Panc1 (cell line): Measurements from ENCODE around the gene PTPRK. TPM values are rescaled to one million over a fixed set of nuclear protein-coding genes. Genes with fewer than 3 reads are reported as not detected.

ENCODE experiments used
- ATAC-seq: fragments of 200-7000 bp; cut with Tn5 transposase; 2 replicates; pipeline ENCODE4 v1.9.1; 2020; ENCODE audit warnings: mild to moderate bottlenecking, moderate library complexity
- BruUV-seq: library from RNA; stranded (reverse); fragments of 400-500 nt; replicated peaks from 2 replicates; lab custom pipeline; 2021; lab: Mats Ljungman, UMichigan
- CTCF ChIA-PET: fragments of 300-600 bp; sonication (Branson Sonifier 250); formaldehyde crosslinking; loops from one replicate; lab custom pipeline; 2022; ENCODE audit warnings: antibody characterized with exemption; lab: Charles Lee
- POLR2A ChIA-PET: fragments of 300-600 bp; sonication (Branson Sonifier 250); formaldehyde crosslinking; loops from one replicate; lab custom pipeline; 2022; ENCODE audit warnings: antibody characterized with exemption; lab: Charles Lee
- DNase-seq: peaks from one replicate; pipeline ENCODE4 v3.0.0-alpha.2; 2010; ENCODE audit warnings: low read depth, low spot score
- H3K27ac ChIP-seq: 2 replicates; pipeline ENCODE4 v1.5.1; 2011; ENCODE audit warnings: mild to moderate bottlenecking, low read length, inconsistent platforms
- H3K27me3 ChIP-seq: fragments of 200-500 bp; sonication (Bioruptor generic); 2 replicates; pipeline ENCODE4 v1.6.0; 2014; ENCODE audit warnings: low read length, inconsistent platforms; ENCODE audit not compliant: control insufficient read depth, insufficient read depth
- H3K36me3 ChIP-seq: fragments of 200-500 bp; sonication (Bioruptor generic); 2 replicates; pipeline ENCODE4 v1.5.1; 2014; ENCODE audit warnings: inconsistent platforms, mild to moderate bottlenecking, low read length, moderate library complexity; ENCODE audit not compliant: control insufficient read depth, insufficient read depth
- H3K4me1 ChIP-seq: 2 replicates; pipeline ENCODE4 v1.5.1; 2011; ENCODE audit warnings: inconsistent platforms, mild to moderate bottlenecking, low read length, moderate library complexity; ENCODE audit not compliant: control insufficient read depth, insufficient read depth
- H3K4me3 ChIP-seq, 2 experiments: 2 replicates each; pipeline ENCODE4 v1.5.1; 2011 to 2012; ENCODE audit warnings: low read depth in 2 of 2, low read length in 2 of 2, mild to moderate bottlenecking in 2 of 2, inconsistent platforms in 1 of 2, moderate library complexity in 1 of 2
- H3K9me3 ChIP-seq: fragments of 200-500 bp; sonication (Bioruptor generic); 2 replicates; pipeline ENCODE4 v1.5.1; 2014; ENCODE audit warnings: low read depth, mild to moderate bottlenecking, inconsistent platforms, low read length, moderate library complexity; ENCODE audit not compliant: control insufficient read depth, insufficient read depth
- CTCF ChIP-seq: fragments of 450-650 bp; IDR thresholded peaks from 2 replicates; pipeline ENCODE4 v1.5.1; 2017; ENCODE audit warnings: mild to moderate bottlenecking
- POLR2AphosphoS5 ChIP-seq: IDR thresholded peaks from 2 replicates; pipeline ENCODE4 v1.6.1; 2012; ENCODE audit warnings: mild to moderate bottlenecking, low read depth, low read length, moderate library complexity
- REST ChIP-seq, 2 experiments: IDR thresholded peaks; 2 replicates each; pipeline ENCODE4 v1.6.1; 2011 to 2012; ENCODE audit warnings: low read depth in 2 of 2, control low read depth in 1 of 2, low read length in 1 of 2, mild to moderate bottlenecking in 1 of 2, moderate library complexity in 1 of 2; ENCODE audit not compliant: insufficient read depth in 1 of 2
- SIN3A ChIP-seq: IDR thresholded peaks from 2 replicates; pipeline ENCODE4 v1.6.1; 2012; ENCODE audit warnings: low read depth, mild to moderate bottlenecking, low read length, moderate library complexity, borderline replicate concordance; ENCODE audit not compliant: insufficient read depth
- TCF7L2 ChIP-seq: IDR thresholded peaks from 2 replicates; pipeline ENCODE4 v1.6.1; 2011; ENCODE audit warnings: mild to moderate bottlenecking, low read depth, low read length, inconsistent platforms
- in situ Hi-C: cut with HindIII; loops from 2 replicates; pipeline ENCODE4 v1.10.0; 2016; ENCODE audit warnings: low sequenced_read_pairs, low pct_unique_long_range_greater_than_20kb
- intact Hi-C: fragments of 100-400 bp; cut with micrococcal nuclease; formaldehyde crosslinking; loops from one replicate; pipeline ENCODE4 v1.10.0; 2022; ENCODE audit not compliant: unreplicated experiment
- total RNA-seq: library from RNA; stranded (reverse); gene quantifications from one replicate; pipeline ENCODE4 v1.2.1, GENCODE V29; 2021; ENCODE audit not compliant: unreplicated experiment

Gene PTPRK
- total RNA-seq, 1 experiment from 2014 or later = 61.8 TPM

- intact Hi-C loops (no loop called here), in situ Hi-C loops (no loop called here)
- H3K27ac ChIP-seq = no peak overlapping the region
- POLR2A ChIA-PET = no interaction called here
- H3K9me3 ChIP-seq = peaks cover 6% of the 10 kb centered on the region; the same call in 1 of the 2 replicates
- no peak for DNase-seq
- ATAC-seq = no peak
- TF ChIP-seq REST (IDR thresholded peaks at IDR 0.05; ENCODE audit: insufficient read depth in 1 of 2, low read depth in 2 of 2, low read length in 1 of 2) (no peak), SIN3A (no peak), POLR2AphosphoS5 (no peak), TCF7L2 (no peak), CTCF (no peak)
- no peaks in the 10 kb centered on the region for H3K36me3 ChIP-seq
- BruUV-seq = no TSS peak
- CTCF ChIA-PET = no interaction called here
- no peaks in the 10 kb centered on the region for H3K4me1 ChIP-seq
- no peak overlapping the region for H3K4me3 ChIP-seq
- H3K27me3 ChIP-seq = no peaks in the 10 kb centered on the region
These were observed 102.7 kb downstream of the PTPRK start for GRCh38 chr6:128417698-128418097.

- no peak for TF ChIP-seq TCF7L2
- peaks cover 3% of the 10 kb centered on the region; the same call in 1 of the 2 replicates for H3K9me3 ChIP-seq
- H3K27ac ChIP-seq = no peak overlapping the region
- BruUV-seq = no TSS peak
- no peaks in the 10 kb centered on the region for H3K36me3 ChIP-seq
- no peaks in the 10 kb centered on the region for H3K27me3 ChIP-seq
- ChIA-PET CTCF (no interaction called here), POLR2A (interaction anchor here (0.6 kb wide), 1 partner anchor 1245 kb away, joined by 12 read pairs; no protein-coding TSS in a partner anchor)
- no peak for ATAC-seq
- DNase-seq = no peak
- intact Hi-C loops (no loop called here), in situ Hi-C loops (no loop called here)
- H3K4me3 ChIP-seq = no peak overlapping the region
- no peaks in the 10 kb centered on the region for H3K4me1 ChIP-seq
These were observed 105.0 kb downstream of the PTPRK start for GRCh38 chr6:128415387-128415786.

GRCh38 chr6:128414943-128415342 lies 105.5 kb downstream of the PTPRK start:
- TF ChIP-seq TCF7L2 (no peak), CTCF (no peak), SIN3A (no peak), POLR2AphosphoS5 (no peak), REST (IDR thresholded peaks at IDR 0.05; ENCODE audit: insufficient read depth in 1 of 2, low read depth in 2 of 2, low read length in 1 of 2) (no peak)
- Histone ChIP-seq H3K27ac (no peak overlapping the region), H3K9me3 (no peaks in the 10 kb centered on the region; the same call in 1 of the 2 replicates), H3K4me3 (no peak overlapping the region), H3K4me1 (no peaks in the 10 kb centered on the region), H3K27me3 (no peaks in the 10 kb centered on the region), H3K36me3 (no peaks in the 10 kb centered on the region)
- POLR2A ChIA-PET = interaction anchor here (0.6 kb wide), 1 partner anchor 1246 kb away, joined by 12 read pairs; no protein-coding TSS in a partner anchor
- in situ Hi-C loops = no loop called here
- no TSS peak for BruUV-seq
- ATAC-seq = no peak
- intact Hi-C loops = no loop called here
- CTCF ChIA-PET = no interaction called here
- no peak for DNase-seq
